ENCODE measurements around the gene HECTD3. TPM values are rescaled to one million over a fixed set of nuclear protein-coding genes. Genes with fewer than 3 reads are reported as not detected.

The HECTD3 gene
- total RNA-seq, 1 experiment from 2014 or later, result 25.5 TPM

GRCh38 chr1:44973645-44974044, 37.5 kb downstream of the HECTD3 start:
- no peak overlapping the region for H3K4me3 ChIP-seq (replicated peaks in 1 of 2; ENCODE audit: low read depth in 1 of 2, low read length in 2 of 2)
- BruUV-seq (replicated peaks), result no TSS peak
- H3K9me3 ChIP-seq (ENCODE audit: control insufficient read depth in 1 of 2, insufficient read depth in 1 of 2, low read depth in 1 of 2, low read length in 2 of 2), result no peaks in the 10 kb centered on the region
- no peak overlapping the region for H3K4me2 ChIP-seq (ENCODE audit: low read length)
- no peaks in the 10 kb centered on the region; the same call in 1 of the 2 replicates for H3K79me2 ChIP-seq (ENCODE audit: insufficient read depth, low read length)
- ChIA-PET POLR2A (no interaction called here), RAD21 (ENCODE audit: low non-redundant PET in 1 of 2, low total read pairs in 2 of 2, uncharacterized antibody in 2 of 2, unreplicated experiment in 2 of 2) (no interaction called here), CTCF (no interaction called here)
- H2AFZ ChIP-seq (ENCODE audit: low read depth, low read length, poor library complexity, severe bottlenecking), result no peak overlapping the region
- no peak overlapping the region for H3K27ac ChIP-seq (ENCODE audit: low read depth, low read length)
- DNase-seq (ENCODE audit: low read depth, low spot score) (no peak), ATAC-seq (no peak)
- H3K9me2 ChIP-seq (ENCODE audit: insufficient read depth), result no peaks in the 10 kb centered on the region
- TF ChIP-seq SRF (IDR thresholded peaks at IDR 0.05; ENCODE audit: low read depth) (no peak), CBX3 (IDR thresholded peaks at IDR 0.05; ENCODE audit: low read depth) (no peak), ZNF274 (IDR thresholded peaks at IDR 0.05; ENCODE audit: low read depth, low read length) (no peak), EZH2 (IDR thresholded peaks at IDR 0.05) (no peak), TCF7L2 (IDR thresholded peaks at IDR 0.05; ENCODE audit: borderline replicate concordance, extremely low read depth, insufficient read depth, insufficient read length) (no peak), EZH2phosphoT487 (IDR thresholded peaks at IDR 0.05; ENCODE audit: borderline replicate concordance) (no peak), EGR1 (IDR thresholded peaks at IDR 0.05; ENCODE audit: low read depth) (no peak), RAD21 (IDR thresholded peaks at IDR 0.05; ENCODE audit: low read depth) (no peak), SIN3A (IDR thresholded peaks at IDR 0.05; ENCODE audit: low read depth) (no peak), FOSL1 (IDR thresholded peaks at IDR 0.05; ENCODE audit: low read depth) (no peak), JUND (IDR thresholded peaks at IDR 0.05) (no peak), ATF3 (IDR thresholded peaks at IDR 0.05) (no peak), REST (IDR thresholded peaks at IDR 0.05; ENCODE audit: low read depth) (no peak)
- no peaks in the 10 kb centered on the region for H3K27me3 ChIP-seq (ENCODE audit: insufficient read depth, low read length)
- intact Hi-C loops (cut with micrococcal nuclease), result no loop called here
- no peaks in the 10 kb centered on the region for H4K20me1 ChIP-seq (ENCODE audit: insufficient read depth)
- H3K9ac ChIP-seq (ENCODE audit: low read length), result no peak overlapping the region
- peaks cover 7 to 15% of the 10 kb centered on the region in 2 experiments; a peak in 3 of 4 replicates for H3K36me3 ChIP-seq (ENCODE audit: control insufficient read depth in 1 of 2, insufficient read depth in 2 of 2, low read length in 2 of 2)
- H3K4me1 ChIP-seq (ENCODE audit: control insufficient read depth in 1 of 2, insufficient read depth in 2 of 2, low read length in 2 of 2), result peaks cover 4 to 6% of the 10 kb centered on the region in 2 experiments; a peak in 3 of 4 replicates

Data from HCT116 (cell line).